ENCODE results near the gene SMG7. TPM values are rescaled to one million over a fixed set of nuclear protein-coding genes. Genes with fewer than 3 reads are reported as not detected.

The SMG7 gene
- polyA plus RNA-seq, 10 donors: 27.1 to 45.6 (median 36.8) TPM

- DNase-seq: peak in 1 of 3 donors; percentile 47
Measured at GRCh38 chr1:183590244-183591191, 118.2 kb downstream of the SMG7 start, which contains the start of gene NCF2. TSS of gene NCF2 (minus strand) at chr1:183590459. CDS start at chr1:183590329, 130 bp downstream.

GRCh38 chr1:183592733-183593132 is 120.4 kb downstream of the SMG7 start:
- no peak for DNase-seq

- no peak for DNase-seq
Measured at GRCh38 chr1:183593356-183593755, 121.1 kb downstream of the SMG7 start.

GRCh38 chr1:183595537-183595936 is 123.2 kb downstream of the SMG7 start:
- DNase-seq: no peak

GRCh38 chr1:183596500-183596899 is 124.2 kb downstream of the SMG7 start:
- no peak for DNase-seq

- no peak for DNase-seq
Measured at GRCh38 chr1:183597656-183598347, 125.5 kb downstream of the SMG7 start.

GRCh38 chr1:183598386-183598785 is 126.1 kb downstream of the SMG7 start:
- no peak for DNase-seq

GRCh38 chr1:183600136-183600535 is 127.8 kb downstream of the SMG7 start:
- DNase-seq: no peak

GRCh38 chr1:183600634-183601033 is 128.3 kb downstream of the SMG7 start:
- no peak for DNase-seq

GRCh38 chr1:183602510-183602909 is 130.2 kb downstream of the SMG7 start:
- DNase-seq: no peak

Other genes with a start within 250 kb of the SMG7 start
- 1 to 10 TPM in 9 of 10 donors, under 1 TPM in 1; 0.99 to 2.0 (median 1.5) TPM for gene NMNAT2, start 54.1 kb upstream of the SMG7 start, polyA plus RNA-seq (ENCODE audit: insufficient read length in 10 of 10)
- 1 to 10 TPM; 4.3 to 7.1 (median 5.2) TPM for gene NCF2, start 118.0 kb downstream of the SMG7 start, polyA plus RNA-seq (ENCODE audit: insufficient read length in 10 of 10)
- 100 to 1,000 TPM in 5 of 10 donors, 10 to 100 TPM in 5; 86.5 to 127 (median 96.7) TPM for gene ARPC5, start 163.3 kb downstream of the SMG7 start, polyA plus RNA-seq (ENCODE audit: insufficient read length in 10 of 10)
- gene APOBEC4, start 180.8 kb downstream of the SMG7 start, polyA plus RNA-seq (ENCODE audit: insufficient read length in 10 of 10): not detected